ENCODE results near the gene COLEC11. TPM values are rescaled to one million over a fixed set of nuclear protein-coding genes. Genes with fewer than 3 reads are reported as not detected.

The COLEC11 gene
- 2.0 and 3.4 TPM in 2 replicates for total RNA-seq (2011; cell fraction: chromatin; rRNA removed; ENCODE audit: low replicate concordance)
- total RNA-seq (2011; cell fraction: nucleolus; rRNA removed), result 3.3 and 3.7 TPM in 2 replicates
- total RNA-seq (2011; cell fraction: nucleoplasm; rRNA removed), result 3.4 and 3.7 TPM in 2 replicates
- total RNA-seq (2014; rRNA removed), result 2.9 and 5.4 TPM in 2 replicates
- 0.67 and 0.98 TPM in 2 replicates for total RNA-seq (2014; rRNA removed; fragmentation: Illumina TruSeq; extraction: Trizol)
- 2.0 and 2.6 TPM in 2 replicates for total RNA-seq (2015; rRNA removed; fragmentation: Illumina TruSeq; extraction: Trizol)
- total RNA-seq (2021), result 2.9 and 4.3 TPM in 2 replicates
- polyA plus RNA-seq (2011; rRNA removed), result 0.93 and 1.6 TPM in 2 replicates
- polyA plus RNA-seq (2011; cell fraction: cytosol; rRNA removed), result 1.6 and 4.7 TPM in 2 replicates
- 0.69 and 1.5 TPM in 2 replicates for polyA plus RNA-seq (2011; cell fraction: nucleus; rRNA removed)
- polyA plus RNA-seq (2012), result 3.8 and 6.7 TPM in 2 replicates
- polyA plus RNA-seq (2014; fragmentation: Illumina TruSeq; extraction: Trizol), result 1.8 and 3.2 TPM in 2 replicates
- under 1 TPM; 0.32 to 0.73 TPM for polyA plus RNA-seq (2014; fragmentation: Nextera tagmentation; extraction: Ambion mirVana)
- polyA plus RNA-seq (2014; rRNA removed), result 3.3 and 4.3 TPM in 2 replicates
- 0.63 and 1.2 TPM in 2 replicates for polyA minus RNA-seq (2011; rRNA and poly(A)+ RNA removed)
- polyA minus RNA-seq (2011; cell fraction: cytosol; rRNA and poly(A)+ RNA removed), result not detected in 2 replicates
- polyA minus RNA-seq (2011; cell fraction: nucleus; rRNA and poly(A)+ RNA removed), result 0.54 and 0.78 TPM in 2 replicates
- percentile 44 among the genes with signal in this experiment for Bru-seq, nascent RNA
- BruChase-seq, experiment 1, labeled RNA remaining after a 2-hour chase, result percentile 45 among the genes with signal in this experiment
- BruChase-seq, experiment 2, labeled RNA remaining after a 6-hour chase, result percentile 46 among the genes with signal in this experiment
- long read RNA-seq, experiment 1, partial matches to known transcripts, result 1 of 8 reads
- long read RNA-seq, experiment 1, other reads (novel, unspliced or antisense), result 5 of 8 reads
- long read RNA-seq, experiment 2, result 0 reads
- long read RNA-seq, experiment 3, partial matches to known transcripts, result 0 of 2 reads
- long read RNA-seq, experiment 3, other reads (novel, unspliced or antisense), result 1 of 2 reads

DNA sequence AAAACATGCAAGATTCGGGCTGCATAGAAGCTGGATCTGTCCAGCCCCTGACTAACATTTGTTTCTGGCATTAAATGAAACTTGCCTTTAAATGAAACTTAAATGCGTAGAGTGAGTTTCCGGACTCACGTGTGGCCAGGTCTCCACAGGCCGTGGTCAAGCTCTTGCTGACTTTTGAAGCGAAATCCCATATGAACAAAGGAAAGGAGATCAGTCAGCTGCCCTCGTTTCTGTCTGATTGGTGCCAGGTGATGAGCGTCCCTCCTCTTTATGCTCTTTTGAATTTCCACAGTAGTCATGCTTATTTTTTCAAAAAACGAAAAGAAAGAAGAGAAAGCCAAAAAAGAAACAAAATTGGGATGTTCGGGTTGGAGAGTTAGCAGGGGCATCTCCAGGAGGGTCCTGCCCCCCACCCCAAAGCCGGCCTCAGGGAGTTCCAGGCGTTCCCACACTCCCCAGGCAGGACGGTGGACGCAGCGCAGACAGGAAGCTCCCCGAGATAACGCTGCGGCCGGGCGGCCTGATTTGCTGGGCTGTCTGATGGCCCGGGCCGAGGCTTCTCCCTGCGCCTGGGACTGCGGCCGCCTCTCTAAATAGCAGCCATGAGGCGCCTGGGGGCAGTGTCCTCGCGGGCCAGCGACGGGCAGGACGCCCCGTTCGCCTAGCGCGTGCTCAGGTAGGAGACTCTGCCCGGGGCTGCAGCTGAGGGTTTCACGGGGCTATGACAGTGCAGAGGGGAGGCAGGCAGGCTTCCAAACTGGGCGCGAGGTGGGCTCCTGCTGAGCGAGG, at the start of gene COLEC11:
Gene COLEC11 (plus strand): TSS at position 620 of the 789 bp plus-strand sequence. CDS start 9,229 bp downstream, outside the sequence.
- in situ Hi-C loops (cut with MboI) (no loop called here), intact Hi-C loops (cut with micrococcal nuclease) (loop anchor here (2.0 kb wide), 1 partner anchor 56 kb away; no protein-coding TSS in a partner anchor)
- Histone ChIP-seq H3K4me2 (ENCODE audit: insufficient read depth, low read length) (peak within 1 kb of the TSS; percentile 61), H3K27me3 (ENCODE audit: control insufficient read depth in 2 of 2, insufficient read depth in 2 of 2, low read length in 2 of 2) (no peaks in the 10 kb centered on the region), H3K36me3 (ENCODE audit: control insufficient read depth, insufficient read depth, low read length) (no peaks in the 10 kb centered on the region), H4K20me1 (replicated peaks; ENCODE audit: control insufficient read depth, insufficient read depth, low read length) (no peaks in the 10 kb centered on the region), H3K4me1 (replicated peaks in 1 of 2; ENCODE audit: control insufficient read depth in 2 of 2, insufficient read depth in 2 of 2, low read length in 2 of 2) (peaks cover 22 to 36% of the 10 kb centered on the region in 2 experiments; a peak in 4 of 5 replicates), H3K27ac (ENCODE audit: extremely low read depth, low read depth, low read length) (no peak within 1 kb of the TSS), H3K79me2 (ENCODE audit: control insufficient read depth, insufficient read depth, low read length) (no peaks in the 10 kb centered on the region), H3K9me1 (ENCODE audit: control insufficient read depth, insufficient read depth, low read length) (no peaks in the 10 kb centered on the region), H2AFZ (ENCODE audit: low read depth, low read length) (peak within 1 kb of the TSS; percentile 77), H3K4me3 (no peak within 1 kb of the TSS), H3K9ac (ENCODE audit: insufficient read depth in 1 of 2, low read depth in 2 of 2, low read length in 2 of 2) (peak within 1 kb of the TSS; percentile 34 to 87), H3K9me3 (replicated peaks; ENCODE audit: control insufficient read depth, insufficient read depth, low read depth, low read length) (no peaks in the 10 kb centered on the region)
- 12% methylated on average over 40 of the region's 40 CpGs for WGBS (ENCODE audit: insufficient coverage, low coverage, missing lambda C conversion rate)
- ChIA-PET CTCF (ENCODE audit: low intra/inter-chr PET ratio) (no interaction called here), POLR2A (interaction anchor here (0.6 to 3.7 kb wide), 6 partner anchors 10 to 1004 kb away, joined by 3 to 22 read pairs (median 3); partner anchors contain the start of gene RNASEH1)
- ATAC-seq (peak; percentile 98), DNase-seq (ENCODE audit: extremely low read depth in 1 of 4, low spot score in 3 of 4) (peak; percentile 56 to 85 (median 71)), FAIRE-seq (peak; percentile 60)
- BruUV-seq (replicated peaks), result no TSS peak
- TF ChIP-seq, protein P1, sequence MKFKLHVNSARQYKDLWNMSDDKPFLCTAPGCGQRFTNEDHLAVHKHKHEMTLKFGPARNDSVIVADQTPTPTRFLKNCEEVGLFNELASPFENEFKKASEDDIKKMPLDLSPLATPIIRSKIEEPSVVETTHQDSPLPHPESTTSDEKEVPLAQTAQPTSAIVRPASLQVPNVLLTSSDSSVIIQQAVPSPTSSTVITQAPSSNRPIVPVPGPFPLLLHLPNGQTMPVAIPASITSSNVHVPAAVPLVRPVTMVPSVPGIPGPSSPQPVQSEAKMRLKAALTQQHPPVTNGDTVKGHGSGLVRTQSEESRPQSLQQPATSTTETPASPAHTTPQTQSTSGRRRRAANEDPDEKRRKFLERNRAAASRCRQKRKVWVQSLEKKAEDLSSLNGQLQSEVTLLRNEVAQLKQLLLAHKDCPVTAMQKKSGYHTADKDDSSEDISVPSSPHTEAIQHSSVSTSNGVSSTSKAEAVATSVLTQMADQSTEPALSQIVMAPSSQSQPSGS (CRISPR knock-in tag; IDR thresholded peaks at IDR 0.05), result no peak
- TF ChIP-seq CBFA2T3 (IDR thresholded peaks at IDR 0.05) (peak; percentile 20; the same call in 1 of the 2 replicates), ZBTB7A (IDR thresholded peaks at IDR 0.05; ENCODE audit: borderline replicate concordance, control insufficient read depth, low read depth, low read length) (peak; percentile 77)
